ENCODE data around the gene KRT8. TPM values are rescaled to one million over a fixed set of nuclear protein-coding genes. Genes with fewer than 3 reads are reported as not detected.

Gene KRT8
- total and polyA plus RNA-seq, 2 of the 13 experiments (the other 11 are each of a cell fraction or from before 2014, with no cell fraction given), result 498 to 718 TPM

- peak; percentile 77 for TF ChIP-seq CREM (IDR thresholded peaks at IDR 0.05)
- no peak for TF ChIP-seq CREM (CRISPR knock-in tag; IDR thresholded peaks at IDR 0.05)
- TF ChIP-seq ZNF354B (CRISPR knock-in tag; IDR thresholded peaks at IDR 0.05), result 0 out of 2 replicates have a peak, but pooled peaks have one; percentile 47
- peak; percentile 26 for TF ChIP-seq DBP (CRISPR knock-in tag; IDR thresholded peaks at IDR 0.05; ENCODE audit: not compliant biosample characterization)
- TF ChIP-seq GFI1 (CRISPR knock-in tag; IDR thresholded peaks at IDR 0.05; ENCODE audit: borderline replicate concordance), result 0 out of 2 replicates have a peak, but pooled peaks have one; percentile 50
- peak; percentile 7; the same call in 1 of the 2 replicates for TF ChIP-seq SP2 (CRISPR knock-in tag; IDR thresholded peaks at IDR 0.05)
- TF ChIP-seq ETV6 (CRISPR knock-in tag; conservative IDR thresholded peaks at IDR 0.05), result peak; percentile 28; the same call in 1 of the 2 replicates
- peak; percentile 64 for TF ChIP-seq ZGPAT (CRISPR knock-in tag; IDR thresholded peaks at IDR 0.05)
- peak; percentile 45 for TF ChIP-seq PHF8 (CRISPR knock-in tag; IDR thresholded peaks at IDR 0.05)
- peak; percentile 93 for TF ChIP-seq FOXK2 (IDR thresholded peaks at IDR 0.05)
- peak; percentile 62; the same call in 1 of the 2 replicates for TF ChIP-seq ZNF558 (CRISPR knock-in tag; IDR thresholded peaks at IDR 0.05; ENCODE audit: borderline replicate concordance)
- TF ChIP-seq MIER3 (CRISPR knock-in tag; IDR thresholded peaks at IDR 0.05; ENCODE audit: borderline replicate concordance), result no peak; the same call in 1 of the 2 replicates
- TF ChIP-seq ZNF382 (CRISPR knock-in tag; IDR thresholded peaks at IDR 0.05; ENCODE audit: borderline replicate concordance), result 0 out of 2 replicates have a peak, but pooled peaks have one; percentile 48
- TF ChIP-seq ZNF543 (CRISPR knock-in tag; IDR thresholded peaks at IDR 0.05), result peak; percentile 20; the same call in 1 of the 2 replicates
- TF ChIP-seq BCLAF1 (IDR thresholded peaks at IDR 0.05), result no peak
- peak; percentile 43 for TF ChIP-seq XRCC5 (optimal IDR thresholded peaks at IDR 0.05; ENCODE audit: low read length)
- no peak; the same call in 1 of the 2 replicates for TF ChIP-seq ZNF615 (CRISPR knock-in tag; IDR thresholded peaks at IDR 0.05; ENCODE audit: borderline replicate concordance)
- TF ChIP-seq POLR2G (IDR thresholded peaks at IDR 0.05; ENCODE audit: low read depth, low read length), result peak; percentile 73
- peak; percentile 87 for TF ChIP-seq ZNF580 (CRISPR knock-in tag; IDR thresholded peaks at IDR 0.05; ENCODE audit: borderline replicate concordance, low read depth)
- peak; percentile 37; the same call in 1 of the 2 replicates for TF ChIP-seq ZNF619 (CRISPR knock-in tag; IDR thresholded peaks at IDR 0.05)
- peak; percentile 51; the same call in 1 of the 2 replicates for TF ChIP-seq SMAD3 (CRISPR knock-in tag; IDR thresholded peaks at IDR 0.05)
- peak; percentile 79; the same call in 1 of the 3 replicates for TF ChIP-seq MXI1 (IDR thresholded peaks at IDR 0.05; ENCODE audit: borderline replicate concordance, low read depth, low read length)
- TF ChIP-seq FOXA1 (IDR thresholded peaks at IDR 0.05), result peak; percentile 85
- TF ChIP-seq FOXA1 (CRISPR knock-in tag; IDR thresholded peaks at IDR 0.05), result peak; percentile 97
- TF ChIP-seq NCOR1 (IDR thresholded peaks at IDR 0.05; ENCODE audit: borderline replicate concordance, low read length), result no peak
Observed at GRCh38 chr12:52949413-52950331, 44.8 kb upstream of the KRT8 start (continued).
